ENCODE results near the gene TDRD6. TPM values are rescaled to one million over a fixed set of nuclear protein-coding genes. Genes with fewer than 3 reads are reported as not detected.
"Not testable (repeated sequence)": the region's sequence is repeated elsewhere in the genome, so short reads cannot be mapped to it uniquely, and the experiment has no call there.

TDRD6 gene
- total RNA-seq, 2 experiments from 2014 or later, result not detected

GRCh38 chr6:46706464-46706863 lies 18.8 kb downstream of the TDRD6 start:
- H3K9me3 Mint-ChIP-seq, result no peaks in the 10 kb centered on the region
- H3K36me3 Mint-ChIP-seq, result no peaks in the 10 kb centered on the region
- H3K27me3 Mint-ChIP-seq, result peaks cover 47% of the 10 kb centered on the region
- H3K4me1 Mint-ChIP-seq, result no peaks in the 10 kb centered on the region
- no peak for DNase-seq
- H3K27ac Mint-ChIP-seq, result no peak overlapping the region
- H3K4me3 Mint-ChIP-seq, result no peak overlapping the region

DNA sequence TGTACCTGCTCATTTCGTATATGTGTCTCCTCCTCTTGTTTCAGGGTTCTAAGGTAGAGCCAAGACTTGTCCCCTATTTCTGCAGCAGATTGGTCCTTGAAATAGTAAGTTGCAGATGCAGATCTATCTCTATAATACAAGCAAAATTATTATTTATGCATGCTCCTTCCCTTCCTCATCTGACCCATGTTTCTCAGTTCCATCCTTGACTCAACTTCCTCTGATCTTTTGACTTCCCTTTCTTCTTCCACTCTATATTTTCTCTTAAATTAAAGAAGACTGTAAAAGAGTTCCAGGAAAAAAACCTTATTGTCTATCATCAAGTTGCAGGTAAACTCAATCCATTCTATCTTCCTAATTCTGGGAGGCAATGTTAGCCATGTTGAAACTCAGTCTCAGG lies 23.8 kb downstream of the TDRD6 start:
- H3K36me3 Mint-ChIP-seq, result no peaks in the 10 kb centered on the region
- H3K27ac Mint-ChIP-seq, result no peak overlapping the region
- H3K4me3 Mint-ChIP-seq, result no peak overlapping the region
- H3K4me1 Mint-ChIP-seq, result no peaks in the 10 kb centered on the region
- no peak for DNase-seq
- no peaks in the 10 kb centered on the region for H3K9me3 Mint-ChIP-seq
- peaks cover 26% of the 10 kb centered on the region for H3K27me3 Mint-ChIP-seq

GRCh38 chr6:46715141-46715540 lies 27.5 kb downstream of the TDRD6 start:
- H3K36me3 Mint-ChIP-seq, result no peaks in the 10 kb centered on the region
- no peak overlapping the region for H3K4me3 Mint-ChIP-seq
- no peak for DNase-seq
- H3K27ac Mint-ChIP-seq, result no peak overlapping the region
- peaks cover 3% of the 10 kb centered on the region for H3K4me1 Mint-ChIP-seq
- H3K9me3 Mint-ChIP-seq, result no peaks in the 10 kb centered on the region
- H3K27me3 Mint-ChIP-seq, result peaks cover 28% of the 10 kb centered on the region

DNA sequence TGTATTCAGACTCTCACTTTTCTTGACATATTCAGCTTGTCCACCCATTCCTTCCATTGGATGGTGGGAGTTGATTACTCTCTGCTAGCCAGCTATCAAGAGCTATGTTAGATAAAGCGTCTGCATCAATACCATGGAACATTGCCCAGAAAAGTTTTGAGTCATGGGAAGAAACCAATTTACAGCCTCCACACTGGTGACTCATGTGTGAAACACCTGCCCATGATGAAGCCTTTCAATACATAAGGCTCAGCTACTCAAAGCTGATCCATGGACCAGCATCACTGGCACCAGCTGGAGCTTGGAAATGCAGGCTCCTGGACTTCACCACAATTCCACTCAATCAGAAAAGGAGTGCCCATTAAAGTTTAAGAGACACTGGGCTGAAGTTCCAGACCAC lies 31.4 kb downstream of the TDRD6 start:
- DNase-seq, result no peak
- no peak overlapping the region for H3K27ac Mint-ChIP-seq
- peaks cover 3% of the 10 kb centered on the region for H3K4me1 Mint-ChIP-seq
- no peaks in the 10 kb centered on the region for H3K9me3 Mint-ChIP-seq
- no peak overlapping the region for H3K4me3 Mint-ChIP-seq
- no peaks in the 10 kb centered on the region for H3K36me3 Mint-ChIP-seq
- peaks cover 30% of the 10 kb centered on the region for H3K27me3 Mint-ChIP-seq

GRCh38 chr6:46720401-46720800 lies 32.7 kb downstream of the TDRD6 start:
- Mint-ChIP-seq H3K36me3 (no peaks in the 10 kb centered on the region), H3K27me3 (peaks cover 35% of the 10 kb centered on the region), H3K4me3 (no peak overlapping the region), H3K27ac (no peak overlapping the region), H3K9me3 (no peaks in the 10 kb centered on the region), H3K4me1 (peaks cover 3% of the 10 kb centered on the region)
- DNase-seq, result no peak

DNA sequence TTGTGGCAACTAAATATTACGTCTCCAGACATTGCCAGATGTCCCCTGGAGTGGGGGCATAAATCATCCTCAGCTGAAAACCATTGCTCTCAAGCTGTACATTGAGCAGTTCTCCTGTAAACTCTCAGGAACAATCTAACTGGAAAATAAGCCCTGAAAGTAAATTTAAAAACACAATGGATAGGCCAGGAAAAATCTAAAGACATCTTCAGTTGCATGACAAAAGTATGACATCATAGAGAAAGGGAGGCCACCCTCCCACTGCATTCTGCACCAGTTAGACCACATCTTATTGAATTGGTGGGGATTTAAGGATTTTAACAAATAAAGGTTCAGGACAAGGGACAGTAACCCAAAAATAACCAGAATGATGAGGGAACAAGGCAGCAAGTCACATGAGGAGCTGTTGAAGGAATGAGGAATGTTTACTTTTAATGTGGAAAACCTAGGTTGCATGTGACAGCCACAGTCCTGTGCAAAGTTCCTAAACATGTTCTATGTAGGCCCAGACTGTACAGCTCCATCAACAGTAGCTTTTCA lies 42.2 kb downstream of the TDRD6 start:
- Mint-ChIP-seq H3K9me3 (no peaks in the 10 kb centered on the region), H3K4me3 (no peak overlapping the region), H3K27me3 (peaks cover 69% of the 10 kb centered on the region), H3K27ac (no peak overlapping the region), H3K36me3 (no peaks in the 10 kb centered on the region), H3K4me1 (peaks cover 1% of the 10 kb centered on the region)
- DNase-seq, result no peak

- Mint-ChIP-seq H3K27me3 (peaks cover 72% of the 10 kb centered on the region), H3K9me3 (no peaks in the 10 kb centered on the region), H3K4me3 (no peak overlapping the region), H3K4me1 (peaks cover 4% of the 10 kb centered on the region), H3K36me3 (no peaks in the 10 kb centered on the region), H3K27ac (no peak overlapping the region)
- DNase-seq, result no peak
Measured at GRCh38 chr6:46730921-46731461, 43.3 kb downstream of the TDRD6 start.

DNA sequence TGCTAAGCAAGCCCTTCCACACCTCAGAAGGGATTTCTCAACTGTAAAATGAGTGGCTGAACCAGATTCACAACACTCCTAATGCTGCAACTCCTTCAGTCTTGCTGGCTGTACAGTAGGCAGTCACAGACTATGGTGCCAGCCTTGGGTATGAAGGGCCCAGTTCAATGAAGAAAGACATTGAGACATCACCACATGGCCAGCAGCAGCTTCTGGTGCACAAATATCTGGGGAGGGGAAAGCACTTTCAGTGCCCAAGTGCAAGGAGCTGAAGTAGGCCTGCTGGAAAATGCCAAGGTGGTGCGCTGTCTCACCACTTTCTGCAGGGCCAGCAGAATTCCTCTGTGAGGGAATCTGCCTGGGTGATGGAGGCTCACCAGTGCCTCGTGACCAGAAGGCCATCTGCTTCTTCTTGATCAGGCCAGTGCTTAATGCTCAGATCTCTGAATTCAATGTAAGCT lies 45.7 kb downstream of the TDRD6 start:
- peaks cover 79% of the 10 kb centered on the region for H3K27me3 Mint-ChIP-seq
- H3K9me3 Mint-ChIP-seq, result no peaks in the 10 kb centered on the region
- DNase-seq, result no peak
- H3K27ac Mint-ChIP-seq, result no peak overlapping the region
- no peaks in the 10 kb centered on the region for H3K36me3 Mint-ChIP-seq
- H3K4me3 Mint-ChIP-seq, result no peak overlapping the region
- H3K4me1 Mint-ChIP-seq, result peaks cover 4% of the 10 kb centered on the region

- DNase-seq, result peak; percentile 2
- Mint-ChIP-seq H3K4me3 (peak within 1 kb of the TSS; percentile 55), H3K27me3 (peaks cover 76% of the 10 kb centered on the region)
Measured at GRCh38 chr6:46734867-46735719, 47.4 kb downstream of the TDRD6 start, which contains the start of gene PLA2G7. Gene PLA2G7, minus strand, starts transcription at chr6:46735375. Its CDS starts 12,484 bp downstream, at chr6:46722891.

GRCh38 chr6:46735720-46736031 lies 48.0 kb downstream of the TDRD6 start:
- H3K36me3 Mint-ChIP-seq, result no peaks in the 10 kb centered on the region
- no peaks in the 10 kb centered on the region for H3K9me3 Mint-ChIP-seq
- H3K27ac Mint-ChIP-seq, result no peak overlapping the region
- no peak overlapping the region for H3K4me3 Mint-ChIP-seq
- DNase-seq, result no peak
- peaks cover 73% of the 10 kb centered on the region for H3K27me3 Mint-ChIP-seq
- H3K4me1 Mint-ChIP-seq, result peaks cover 4% of the 10 kb centered on the region

More at GRCh38 chr6:46734867-46735719, 47.4 kb downstream of the TDRD6 start, which contains the start of gene PLA2G7:
- peaks cover 4% of the 10 kb centered on the region for H3K4me1 Mint-ChIP-seq
- H3K27ac Mint-ChIP-seq, result no peak within 1 kb of the TSS
- no peaks in the 10 kb centered on the region for H3K36me3 Mint-ChIP-seq
- H3K9me3 Mint-ChIP-seq, result no peaks in the 10 kb centered on the region

DNA sequence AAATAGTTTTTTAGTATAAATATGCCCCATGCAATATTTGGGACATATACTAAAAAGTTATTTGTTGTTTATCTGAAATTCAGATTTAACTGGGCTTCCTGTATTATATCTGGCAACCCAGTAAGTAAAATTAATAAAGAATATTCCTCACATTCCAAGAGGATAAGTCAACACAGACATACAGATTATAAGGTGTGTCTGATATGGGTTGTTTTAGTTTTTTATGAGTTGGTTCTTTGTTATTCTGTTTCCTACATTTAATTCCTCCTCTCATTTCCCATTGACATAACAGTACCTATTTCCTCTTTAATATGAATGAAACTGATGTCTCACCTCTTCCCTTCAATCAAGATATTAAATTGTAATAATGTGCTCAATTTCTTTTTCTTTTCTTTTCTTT lies 49.2 kb downstream of the TDRD6 start:
- peaks cover 70% of the 10 kb centered on the region for H3K27me3 Mint-ChIP-seq

GRCh38 chr6:46741482-46741881 lies 53.8 kb downstream of the TDRD6 start:
- Mint-ChIP-seq H3K4me3 (no peak overlapping the region), H3K27ac (no peak overlapping the region), H3K27me3 (peaks cover 52% of the 10 kb centered on the region), H3K9me3 (no peaks in the 10 kb centered on the region), H3K36me3 (no peaks in the 10 kb centered on the region), H3K4me1 (no peaks in the 10 kb centered on the region)
- no peak for DNase-seq

More for the DNA sequence above, 49.2 kb downstream of the TDRD6 start:
- H3K27ac Mint-ChIP-seq, result no peak overlapping the region
- no peaks in the 10 kb centered on the region for H3K9me3 Mint-ChIP-seq
- DNase-seq, result no peak
- H3K4me3 Mint-ChIP-seq, result no peak overlapping the region
- no peaks in the 10 kb centered on the region for H3K36me3 Mint-ChIP-seq
- H3K4me1 Mint-ChIP-seq, result peaks cover 4% of the 10 kb centered on the region

DNA sequence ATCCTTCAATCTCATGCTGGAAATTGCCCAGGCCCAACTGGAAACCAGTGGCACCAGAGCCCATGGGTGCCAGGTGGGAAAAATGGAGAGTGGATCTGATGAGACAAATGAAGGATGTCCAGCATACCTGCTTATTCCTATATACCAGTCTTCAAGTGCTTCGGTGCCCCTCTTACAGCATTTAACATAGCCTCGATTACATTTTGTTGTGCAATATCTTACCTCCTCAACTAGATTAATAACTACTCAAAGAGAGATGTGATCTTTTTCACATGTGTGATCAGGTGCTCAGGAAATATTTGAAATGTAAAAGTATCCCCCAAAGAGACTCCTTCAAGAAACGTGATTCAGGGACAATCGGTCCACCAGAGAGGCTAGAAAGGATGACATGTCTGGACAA lies 54.2 kb downstream of the TDRD6 start:
- no peak overlapping the region for H3K27ac Mint-ChIP-seq
- H3K4me1 Mint-ChIP-seq, result no peaks in the 10 kb centered on the region
- H3K27me3 Mint-ChIP-seq, result peaks cover 50% of the 10 kb centered on the region
- H3K4me3 Mint-ChIP-seq, result no peak overlapping the region
- no peaks in the 10 kb centered on the region for H3K36me3 Mint-ChIP-seq
- H3K9me3 Mint-ChIP-seq, result no peaks in the 10 kb centered on the region
- DNase-seq, result no peak

GRCh38 chr6:46743425-46744158 lies 55.9 kb downstream of the TDRD6 start:
- Mint-ChIP-seq H3K9me3 (no peaks in the 10 kb centered on the region), H3K4me1 (no peaks in the 10 kb centered on the region), H3K27ac (no peak overlapping the region), H3K36me3 (no peaks in the 10 kb centered on the region), H3K27me3 (peaks cover 36% of the 10 kb centered on the region), H3K4me3 (no peak overlapping the region)
- no peak for DNase-seq

DNA sequence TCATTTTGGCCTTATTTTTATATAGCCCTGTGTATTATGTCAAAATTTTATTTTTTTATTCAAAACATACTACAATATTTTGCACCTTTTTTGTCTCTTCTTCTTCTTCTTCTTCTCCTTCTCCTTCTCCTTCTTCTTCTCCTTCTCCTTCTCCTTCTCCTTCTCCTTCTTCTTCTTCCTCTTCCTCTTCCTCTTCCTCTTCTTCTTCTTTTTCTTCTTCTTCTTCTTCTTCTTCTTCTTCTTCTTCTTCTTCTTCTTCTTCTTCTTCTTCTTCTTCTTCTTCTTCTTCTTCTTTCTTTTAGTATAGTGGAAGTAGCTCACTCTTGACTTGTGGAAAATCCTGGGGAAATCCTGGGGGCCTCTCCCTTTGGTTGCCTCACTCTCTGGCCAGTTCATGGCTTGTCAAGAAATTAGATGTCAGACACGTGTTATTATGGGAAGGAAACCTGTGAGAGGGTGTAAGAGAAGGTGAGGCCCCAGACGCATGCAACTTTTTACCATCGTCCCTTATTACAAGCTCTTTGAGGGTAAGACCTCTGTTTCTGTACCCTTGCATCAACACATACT lies 56.6 kb downstream of the TDRD6 start:
- H3K4me3 Mint-ChIP-seq, H3K4me1 Mint-ChIP-seq, H3K9me3 Mint-ChIP-seq, H3K27ac Mint-ChIP-seq, DNase-seq, H3K36me3 Mint-ChIP-seq: not testable (repeated sequence)
- H3K27me3 Mint-ChIP-seq, result peaks cover 37% of the 10 kb centered on the region
